Inflammatory macrophage treated with lipopolysaccharide for 4 hours (primary cell): ENCODE data around the gene ATAD3C.
"Not testable (repeated sequence)": the region's sequence is repeated elsewhere in the genome, so short reads cannot be mapped to it uniquely, and the experiment has no call there.

Source experiments
- DNase-seq: peaks from one replicate; pipeline ENCODE4 v3.0.0-alpha.2; 2020

Gene ATAD3C

GRCh38 chr1:1452365-1452739 lies 2.9 kb downstream of the ATAD3C start:
- DNase-seq: not testable (repeated sequence)

- no peak for DNase-seq
Measured at GRCh38 chr1:1452882-1453281, 3.4 kb downstream of the ATAD3C start.

GRCh38 chr1:1454286-1455056 lies 5.0 kb downstream of the ATAD3C start:
- not testable (repeated sequence) for DNase-seq

- no peak for DNase-seq
Measured at GRCh38 chr1:1455366-1455884, 5.9 kb downstream of the ATAD3C start.

GRCh38 chr1:1455934-1456333 lies 6.4 kb downstream of the ATAD3C start:
- not testable (repeated sequence) for DNase-seq

- DNase-seq: not testable (repeated sequence)
Measured at GRCh38 chr1:1456683-1457255, 7.3 kb downstream of the ATAD3C start.

- not testable (repeated sequence) for DNase-seq
Measured at GRCh38 chr1:1459156-1459555, 9.7 kb downstream of the ATAD3C start.

- not testable (repeated sequence) for DNase-seq
Measured at GRCh38 chr1:1459711-1460110, 10.2 kb downstream of the ATAD3C start.

GRCh38 chr1:1460540-1461130 lies 11.1 kb downstream of the ATAD3C start:
- no peak for DNase-seq

GRCh38 chr1:1461721-1462317 lies 12.3 kb downstream of the ATAD3C start:
- DNase-seq: no peak

- DNase-seq: no peak
Measured at GRCh38 chr1:1462318-1462966, 13.0 kb downstream of the ATAD3C start.

- DNase-seq: no peak
Measured at GRCh38 chr1:1463312-1463711, 13.8 kb downstream of the ATAD3C start.

GRCh38 chr1:1468196-1468985 lies 18.9 kb downstream of the ATAD3C start:
- not testable (repeated sequence) for DNase-seq

- no peak for DNase-seq
Measured at GRCh38 chr1:1470626-1471388, 21.3 kb downstream of the ATAD3C start.

- peak; percentile 93 for DNase-seq
Measured at GRCh38 chr1:1471389-1472052, 22.0 kb downstream of the ATAD3C start, which contains the start of gene ATAD3B. Gene ATAD3B (plus strand): TSS chr1:1471765. CDS start chr1:1471885, 120 bp downstream.

GRCh38 chr1:1472053-1472876 lies 22.8 kb downstream of the ATAD3C start:
- DNase-seq: not testable (repeated sequence)

GRCh38 chr1:1476011-1476410 lies 26.5 kb downstream of the ATAD3C start:
- DNase-seq: not testable (repeated sequence)

GRCh38 chr1:1477206-1477605 lies 27.7 kb downstream of the ATAD3C start:
- no peak for DNase-seq
